ENCODE results near the gene ATP12A. TPM values are rescaled to one million over a fixed set of nuclear protein-coding genes. Genes with fewer than 3 reads are reported as not detected.

Gene ATP12A
- total RNA-seq, 4 donors from 2014 or later, result 0.27 to 40.0 (median 5.3) TPM

GRCh38 chr13:24648983-24649687, 31.1 kb upstream of the ATP12A start:
- peak in 1 of 2 donors; percentile 52 for DNase-seq (ENCODE audit: low spot score in 2 of 2)
- intact Hi-C loops (cut with DNase I; ENCODE audit: low total_unique reads), result no loop called here
- WGBS, 2 donors, result 81 to 85% methylated on average over 14 of the region's 14 CpGs
- H3K4me3 ChIP-seq (ENCODE audit: low read depth, poor library complexity, severe bottlenecking), result no peak overlapping the region
- no peak for TF ChIP-seq POLR2A (IDR thresholded peaks at IDR 0.05)
- no peak for TF ChIP-seq CTCF (IDR thresholded peaks at IDR 0.05)

- intact Hi-C loops (cut with DNase I; ENCODE audit: low total_unique reads), result no loop called here
- WGBS, 2 donors, result 78 to 81% methylated on average over 2 of the region's 2 CpGs
- peak in 1 of 2 donors; percentile 31 for DNase-seq (ENCODE audit: low spot score in 2 of 2)
- TF ChIP-seq POLR2A (IDR thresholded peaks at IDR 0.05) (no peak), CTCF (IDR thresholded peaks at IDR 0.05) (no peak)
- no peak overlapping the region for H3K4me3 ChIP-seq (ENCODE audit: low read depth, poor library complexity, severe bottlenecking)
Observed at GRCh38 chr13:24649688-24650043, 30.5 kb upstream of the ATP12A start.

- DNase-seq (ENCODE audit: low spot score in 2 of 2), result peak in 1 of 2 donors; percentile 67
- intact Hi-C loops (cut with DNase I; ENCODE audit: low total_unique reads), result no loop called here
- TF ChIP-seq CTCF (IDR thresholded peaks at IDR 0.05), result no peak
- TF ChIP-seq POLR2A (IDR thresholded peaks at IDR 0.05), result no peak
- WGBS, 2 donors, result 49 to 68% methylated on average over 3 of the region's 3 CpGs
- no peak overlapping the region for H3K4me3 ChIP-seq (ENCODE audit: low read depth, poor library complexity, severe bottlenecking)
Observed at GRCh38 chr13:24650161-24650560, 30.0 kb upstream of the ATP12A start.

GRCh38 chr13:24651718-24652345, 28.4 kb upstream of the ATP12A start:
- H3K4me3 ChIP-seq (ENCODE audit: low read depth, poor library complexity, severe bottlenecking), result no peak overlapping the region
- peak in 1 of 2 donors; percentile 77 for DNase-seq (ENCODE audit: low spot score in 2 of 2)
- TF ChIP-seq POLR2A (IDR thresholded peaks at IDR 0.05) (no peak), CTCF (IDR thresholded peaks at IDR 0.05) (no peak)
- intact Hi-C loops (cut with DNase I; ENCODE audit: low total_unique reads), result no loop called here
- 64 to 71% methylated on average over 7 of the region's 7 CpGs for WGBS, 2 donors

GRCh38 chr13:24652359-24652758, 27.8 kb upstream of the ATP12A start:
- intact Hi-C loops (cut with DNase I; ENCODE audit: low total_unique reads), result no loop called here

More at GRCh38 chr13:24652359-24652758, 27.8 kb upstream of the ATP12A start:
- TF ChIP-seq CTCF (IDR thresholded peaks at IDR 0.05) (no peak), POLR2A (IDR thresholded peaks at IDR 0.05) (no peak)
- DNase-seq (ENCODE audit: low spot score in 2 of 2), result peak in 1 of 2 donors; percentile 60
- H3K4me3 ChIP-seq (ENCODE audit: low read depth, poor library complexity, severe bottlenecking), result no peak overlapping the region
- 75 to 88% methylated on average over 2 to 3 of the region's 3 CpGs for WGBS, 2 donors

All from lower leg skin (tissue), 4 donors.